Ishikawa (cell line): ENCODE results near the gene LRP5.

Source experiments
- CEBPB ChIP-seq: IDR thresholded peaks from 2 replicates; pipeline ENCODE4 v1.6.1; 2012
- CREB1 ChIP-seq: IDR thresholded peaks from 2 replicates; pipeline ENCODE4 v1.6.1; 2012; ENCODE audit warnings: low read depth
- EGR1 ChIP-seq: IDR thresholded peaks from 2 replicates; pipeline ENCODE4 v1.6.1; 2012
- EP300 ChIP-seq: IDR thresholded peaks from 2 replicates; pipeline ENCODE4 v1.6.1; 2012; ENCODE audit warnings: borderline replicate concordance
- FOXM1 ChIP-seq: IDR thresholded peaks from 2 replicates; pipeline ENCODE4 v1.6.1; 2012; ENCODE audit warnings: low read depth, borderline replicate concordance
- MAX ChIP-seq: IDR thresholded peaks from 2 replicates; pipeline ENCODE4 v1.6.1; 2012
- NFIC ChIP-seq: IDR thresholded peaks from 2 replicates; pipeline ENCODE4 v1.6.1; 2012
- RAD21 ChIP-seq: IDR thresholded peaks from 2 replicates; pipeline ENCODE4 v1.6.1; 2012; ENCODE audit warnings: low read depth
- REST ChIP-seq: IDR thresholded peaks from 2 replicates; pipeline ENCODE4 v1.6.1; 2012; ENCODE audit warnings: low read depth, mild to moderate bottlenecking
- TAF1 ChIP-seq: IDR thresholded peaks from 2 replicates; pipeline ENCODE4 v1.6.1; 2012; ENCODE audit warnings: low read depth, mild to moderate bottlenecking
- TCF12 ChIP-seq: IDR thresholded peaks from 2 replicates; pipeline ENCODE4 v1.6.1; 2012; ENCODE audit warnings: low read depth
- TEAD4 ChIP-seq: IDR thresholded peaks from 2 replicates; pipeline ENCODE4 v1.6.1; 2012
- USF1 ChIP-seq: IDR thresholded peaks from 2 replicates; pipeline ENCODE4 v1.6.1; 2012
- YY1 ChIP-seq: IDR thresholded peaks from 2 replicates; pipeline ENCODE4 v1.6.1; 2012; ENCODE audit warnings: low read depth
- ZBTB7A ChIP-seq: IDR thresholded peaks from 2 replicates; pipeline ENCODE4 v1.6.1; 2012; ENCODE audit warnings: low read depth

The LRP5 gene

GRCh38 chr11:68345776-68346461 lies 33.5 kb downstream of the LRP5 start:
- TF ChIP-seq RAD21, result no peak
- TF ChIP-seq ZBTB7A, result no peak
- no peak for TF ChIP-seq NFIC
- no peak for TF ChIP-seq YY1
- TF ChIP-seq MAX, result no peak
- TF ChIP-seq EP300, result no peak
- no peak for TF ChIP-seq CEBPB

GRCh38 chr11:68346462-68346790 lies 34.0 kb downstream of the LRP5 start:
- TF ChIP-seq TEAD4 (no peak), REST (no peak), FOXM1 (no peak), RAD21 (no peak), NFIC (no peak), MAX (no peak)

- no peak for TF ChIP-seq FOXM1
- no peak for TF ChIP-seq TAF1
- no peak for TF ChIP-seq TEAD4
- TF ChIP-seq YY1, result no peak
- TF ChIP-seq NFIC, result no peak
- TF ChIP-seq CREB1, result no peak
- no peak for TF ChIP-seq REST
- no peak for TF ChIP-seq USF1
- TF ChIP-seq TCF12, result no peak
Measured at GRCh38 chr11:68347345-68347744, 35.0 kb downstream of the LRP5 start.

- TF ChIP-seq EGR1, result no peak
Measured at GRCh38 chr11:68347841-68348240, 35.5 kb downstream of the LRP5 start.

GRCh38 chr11:68349461-68350249 lies 37.3 kb downstream of the LRP5 start:
- no peak for TF ChIP-seq YY1
- no peak for TF ChIP-seq RAD21
- TF ChIP-seq NFIC, result no peak
- no peak for TF ChIP-seq CREB1
- no peak for TF ChIP-seq EP300
- TF ChIP-seq EGR1, result no peak
- no peak for TF ChIP-seq REST
- TF ChIP-seq USF1, result no peak
- TF ChIP-seq TEAD4, result no peak
- no peak for TF ChIP-seq TAF1
